A549 (cell line): ENCODE measurements around the gene SCO1. TPM values are rescaled to one million over a fixed set of nuclear protein-coding genes. Genes with fewer than 3 reads are reported as not detected.

Source experiments
- ATAC-seq, 2 experiments: fragments of 200-7000 bp in 1 of 2; fragments of >200 bp in 1 of 2; cut with Nextera tagmentation in 1 of 2; cut with Tn5 transposase in 1 of 2; 3 replicates each; pipeline versions ENCODE4 v1.8.0 to v1.9.1; 2018 to 2020; ENCODE audit warnings: mild to moderate bottlenecking in 1 of 2, moderate library complexity in 1 of 2
- CTCF ChIA-PET: fragments of 300-600 bp; sonication (Branson Sonifier 250); formaldehyde crosslinking; extraction: SDS; loops from one replicate; lab custom pipeline; 2021; ENCODE audit warnings: antibody characterized with exemption, inconsistent platforms; lab: Yijun Ruan, JAX
- POLR2A ChIA-PET: fragments of 350-600 bp; formaldehyde crosslinking; extraction: SDS; loops from one replicate; lab custom pipeline; 2021; ENCODE audit warnings: antibody characterized with exemption, inconsistent platforms; lab: Yijun Ruan, JAX
- DNase-seq, 2 experiments: peaks; one replicate each; pipeline versions ENCODE4 v3.0.0 to v3.0.0-alpha.2; 2011 to 2016; ENCODE audit warnings: low read depth in 1 of 2, low spot score in 1 of 2
- FAIRE-seq: peaks from 2 replicates; lab custom pipeline; 2011; peaks lifted over from hg19 to GRCh38; lab: Jason Lieb, UNC
- H3K27ac ChIP-seq, 2 experiments: fragments of >200 bp; sonication (Bioruptor Twin); formaldehyde crosslinking; 3 replicates each; pipeline ENCODE4 v1.5.1; 2016 to 2017
- H3K4me1 ChIP-seq: fragments of >200 bp; sonication (Bioruptor Twin); formaldehyde crosslinking; 3 replicates; pipeline ENCODE4 v1.6.1; 2016
- H3K4me2 ChIP-seq: fragments of >200 bp; sonication (Bioruptor Twin); formaldehyde crosslinking; 3 replicates; pipeline ENCODE4 v1.6.1; 2016
- H3K4me3 ChIP-seq: fragments of >200 bp; sonication (Bioruptor Twin); formaldehyde crosslinking; 3 replicates; pipeline ENCODE4 v1.5.1; 2016
- H3K9me3 ChIP-seq: fragments of >200 bp; sonication (Bioruptor Twin); formaldehyde crosslinking; 3 replicates; pipeline ENCODE4 v1.6.1; 2016
- CBX2 ChIP-seq: fragments of 200-600 bp; sonication (generic); IDR thresholded peaks from 2 replicates; pipeline ENCODE4 v1.6.1; 2016; ENCODE audit warnings: low read depth, mild to moderate bottlenecking, borderline replicate concordance
- CHD4 ChIP-seq: fragments of 200-600 bp; sonication (generic); IDR thresholded peaks from 2 replicates; pipeline ENCODE4 v1.6.1; 2016; ENCODE audit warnings: antibody characterized with exemption, mild to moderate bottlenecking, borderline replicate concordance
- EHMT2 ChIP-seq: fragments of 200-600 bp; sonication (generic); IDR thresholded peaks from 2 replicates; pipeline ENCODE4 v1.6.1; 2016; ENCODE audit warnings: antibody characterized with exemption, low read depth, mild to moderate bottlenecking, moderate library complexity
- ESRRA ChIP-seq: fragments of 150-350 bp; IDR thresholded peaks from 2 replicates; pipeline ENCODE4 v1.6.1; 2014; ENCODE audit warnings: mild to moderate bottlenecking, low read length, borderline replicate concordance
- FOSL2 ChIP-seq, 2 experiments: fragments of 450-650 bp in 1 of 2; fragments of >200 bp in 1 of 2; sonication (Bioruptor Twin) in 1 of 2; formaldehyde crosslinking; IDR thresholded peaks; 2 replicates each; pipeline versions ENCODE4 v1.5.0 to v1.6.1; 2016 to 2020; ENCODE audit warnings: mild to moderate bottlenecking in 1 of 2, moderate library complexity in 1 of 2
- GATA3 ChIP-seq: IDR thresholded peaks from 2 replicates; pipeline ENCODE4 v1.6.1; 2012; ENCODE audit warnings: borderline replicate concordance
- HOXA7 ChIP-seq: fragments of 250-450 bp; sonication (Bioruptor Pico); IDR thresholded peaks from 2 replicates; pipeline ENCODE4 v1.5.0; 2020; ENCODE audit warnings: mild to moderate bottlenecking, moderate library complexity
- HOXB13 ChIP-seq: fragments of 250-450 bp; sonication (Bioruptor Pico); IDR thresholded peaks from 2 replicates; pipeline ENCODE4 v1.5.0; 2020; ENCODE audit warnings: low read depth, mild to moderate bottlenecking, moderate library complexity
- HOXB5 ChIP-seq: fragments of 250-450 bp; sonication (Bioruptor Pico); IDR thresholded peaks from 2 replicates; pipeline ENCODE4 v1.5.0; 2020; ENCODE audit warnings: mild to moderate bottlenecking, moderate library complexity
- KDM5A ChIP-seq: fragments of 200-600 bp; sonication (generic); IDR thresholded peaks from 2 replicates; pipeline ENCODE4 v1.6.1; 2016; ENCODE audit warnings: antibody characterized with exemption, mild to moderate bottlenecking
- MAX ChIP-seq: IDR thresholded peaks from 2 replicates; pipeline ENCODE4 v1.6.1; 2012
- MAZ ChIP-seq: fragments of 150-350 bp; IDR thresholded peaks from 2 replicates; pipeline ENCODE4 v1.6.1; 2014; ENCODE audit warnings: antibody characterized with exemption, low read depth, low read length, borderline replicate concordance
- MYC ChIP-seq: IDR thresholded peaks from 2 replicates; pipeline ENCODE4 v1.6.1; 2012; ENCODE audit warnings: mild to moderate bottlenecking, inconsistent platforms, low read length, improper control_type of control experiment, borderline replicate concordance
- NR3C1 ChIP-seq: fragments of >200 bp; sonication (Bioruptor Twin); formaldehyde crosslinking; IDR thresholded peaks from 3 replicates; pipeline ENCODE4 v1.6.1; 2017
- PHF8 ChIP-seq: fragments of 200-600 bp; sonication (generic); IDR thresholded peaks from 2 replicates; pipeline ENCODE4 v1.6.1; 2016; ENCODE audit warnings: low read depth, mild to moderate bottlenecking, antibody characterized with exemption, moderate library complexity, borderline replicate concordance
- POLR2A ChIP-seq: IDR thresholded peaks from 2 replicates; pipeline ENCODE4 v1.6.1; 2012; ENCODE audit warnings: mild to moderate bottlenecking, low read length
- POLR2AphosphoS2 ChIP-seq: conservative IDR thresholded peaks from 2 replicates; pipeline ENCODE4 v1.6.1; 2012; ENCODE audit warnings: low read length, improper control_type of control experiment, inconsistent platforms
- RAD21 ChIP-seq, 2 experiments: fragments of >200 bp in 1 of 2; sonication (Bioruptor Twin) in 1 of 2; formaldehyde crosslinking in 1 of 2; IDR thresholded peaks in 1 of 2; conservative IDR thresholded peaks in 1 of 2; 2 replicates in 1 of 2; 3 replicates in 1 of 2; pipeline ENCODE4 v1.6.1; 2012 to 2018; ENCODE audit warnings: inconsistent platforms in 1 of 2
- RARB ChIP-seq: fragments of 250-450 bp; sonication (Bioruptor Pico); IDR thresholded peaks from 2 replicates; pipeline ENCODE4 v1.8.0; 2021; ENCODE audit warnings: mild to moderate bottlenecking, moderate library complexity
- TP53 ChIP-seq: fragments of 250-450 bp; sonication (Bioruptor Pico); IDR thresholded peaks from 2 replicates; pipeline ENCODE4 v1.5.0; 2021; ENCODE audit warnings: mild to moderate bottlenecking, moderate library complexity
- ZSCAN20 ChIP-seq: fragments of 250-450 bp; sonication (Bioruptor Pico); IDR thresholded peaks from 2 replicates; pipeline ENCODE4 v1.8.0; 2022; ENCODE audit warnings: mild to moderate bottlenecking, moderate library complexity
- WGBS: methylation state at CpG from one replicate; pipeline ENCODE4 v1.1.6; 2017; ENCODE audit errors: missing lambda C conversion rate; 5-methylcytosine and 5-hydroxymethylcytosine counted together
- polyA plus RNA-seq, 4 experiments: library from polyadenylated mRNA; depleted of rRNA in 3 of 4; stranded (reverse); fragments of >200 nt; fragmentation: RNase III in 1 of 4; extraction: RNeasy Plus Mini Kit Qiagen cat#74134 plus additional on column Dnase treatment in 1 of 4; gene quantifications; 2 replicates in 3 of 4; 3 replicates in 1 of 4; pipeline ENCODE4 v1.2.3, GENCODE V29; 2011 to 2017
- TF ChIP-seq, protein P1 (sequence below): fragments of 150-350 bp; IDR thresholded peaks from 2 replicates; pipeline ENCODE4 v1.6.1; 2014; ENCODE audit warnings: low read depth, mild to moderate bottlenecking, low read length

The SCO1 gene
- polyA plus RNA-seq, 2 of the 4 experiments (the other 2 are of a cell fraction): 52.2 to 55.8 TPM

- Histone ChIP-seq H3K4me2 (no peak overlapping the region), H3K9me3 (no peaks in the 10 kb centered on the region), H3K27ac (no peak overlapping the region), H3K4me3 (no peak overlapping the region), H3K4me1 (peaks cover 8% of the 10 kb centered on the region)
- ChIA-PET CTCF (interaction anchor here (2.5 kb wide), 1 partner anchor 9 kb away, joined by 9 read pairs; no protein-coding TSS in a partner anchor), POLR2A (no interaction called here)
- DNase-seq (no peak), ATAC-seq (no peak), FAIRE-seq (no peak)
- TF ChIP-seq, protein P1, sequence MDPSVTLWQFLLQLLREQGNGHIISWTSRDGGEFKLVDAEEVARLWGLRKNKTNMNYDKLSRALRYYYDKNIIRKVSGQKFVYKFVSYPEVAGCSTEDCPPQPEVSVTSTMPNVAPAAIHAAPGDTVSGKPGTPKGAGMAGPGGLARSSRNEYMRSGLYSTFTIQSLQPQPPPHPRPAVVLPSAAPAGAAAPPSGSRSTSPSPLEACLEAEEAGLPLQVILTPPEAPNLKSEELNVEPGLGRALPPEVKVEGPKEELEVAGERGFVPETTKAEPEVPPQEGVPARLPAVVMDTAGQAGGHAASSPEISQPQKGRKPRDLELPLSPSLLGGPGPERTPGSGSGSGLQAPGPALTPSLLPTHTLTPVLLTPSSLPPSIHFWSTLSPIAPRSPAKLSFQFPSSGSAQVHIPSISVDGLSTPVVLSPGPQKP: no peak
- no peak for TF ChIP-seq PHF8
- TF ChIP-seq POLR2A: no peak
- no peak for TF ChIP-seq NR3C1
- TF ChIP-seq TP53 (CRISPR knock-in tag): no peak
- TF ChIP-seq CHD4: no peak
- TF ChIP-seq RARB (CRISPR knock-in tag): no peak
- no peak for TF ChIP-seq MYC
- no peak for TF ChIP-seq HOXB5 (CRISPR knock-in tag)
- TF ChIP-seq FOSL2 (IDR thresholded peaks at IDR 0.05): no peak
- TF ChIP-seq FOSL2 (CRISPR knock-in tag; IDR thresholded peaks at IDR 0.05): no peak
- no peak for TF ChIP-seq POLR2AphosphoS2
- no peak for TF ChIP-seq ESRRA
- WGBS: 93% methylated on average over 10 of the region's 10 CpGs
These were observed 31.1 kb upstream of the SCO1 start for GRCh38 chr17:10728331-10728892.

DNA sequence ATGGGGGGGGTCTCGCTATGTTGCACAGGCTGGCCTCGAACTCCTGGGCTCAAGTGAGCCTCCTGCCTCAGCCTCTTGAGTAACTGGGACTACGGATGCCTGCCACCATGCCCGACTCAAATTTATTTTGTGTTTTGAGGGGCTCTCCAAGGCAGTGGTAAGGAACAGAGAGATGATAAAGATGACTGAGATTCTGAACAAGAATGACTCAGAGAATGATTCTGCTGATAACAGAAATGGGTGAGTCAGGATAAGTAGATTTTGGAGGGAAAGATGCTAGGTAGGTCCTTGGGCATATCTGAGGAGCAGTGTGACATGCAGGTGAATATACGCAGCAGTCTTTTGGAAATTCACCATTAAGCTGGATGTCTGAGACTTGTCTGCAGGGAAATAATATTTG lies 29.9 kb upstream of the SCO1 start:
- Histone ChIP-seq H3K4me3 (no peak overlapping the region), H3K27ac (no peak overlapping the region), H3K9me3 (no peaks in the 10 kb centered on the region), H3K4me1 (peaks cover 8% of the 10 kb centered on the region), H3K4me2 (no peak overlapping the region)
- 79% methylated on average over 5 of the region's 5 CpGs for WGBS
- TF ChIP-seq RAD21 (conservative IDR thresholded peaks at IDR 0.05 in 1 of 2, IDR thresholded peaks at IDR 0.05 in 1 of 2) (no peak), GATA3 (peak; percentile 27; the same call in 1 of the 2 replicates), FOSL2 (IDR thresholded peaks at IDR 0.05) (no peak), FOSL2 (CRISPR knock-in tag; IDR thresholded peaks at IDR 0.05) (peak; percentile 31; the same call in 1 of the 2 replicates)
- ChIA-PET CTCF (interaction anchor here (0.6 to 2.5 kb wide), 4 partner anchors 10 to 404 kb away, joined by 3 to 9 read pairs (median 3); no protein-coding TSS in a partner anchor), POLR2A (no interaction called here)
- ATAC-seq (peak in 1 of 2 experiments; percentile 30; a peak in 1 of 6 replicates), FAIRE-seq (no peak), DNase-seq (no peak)

DNA sequence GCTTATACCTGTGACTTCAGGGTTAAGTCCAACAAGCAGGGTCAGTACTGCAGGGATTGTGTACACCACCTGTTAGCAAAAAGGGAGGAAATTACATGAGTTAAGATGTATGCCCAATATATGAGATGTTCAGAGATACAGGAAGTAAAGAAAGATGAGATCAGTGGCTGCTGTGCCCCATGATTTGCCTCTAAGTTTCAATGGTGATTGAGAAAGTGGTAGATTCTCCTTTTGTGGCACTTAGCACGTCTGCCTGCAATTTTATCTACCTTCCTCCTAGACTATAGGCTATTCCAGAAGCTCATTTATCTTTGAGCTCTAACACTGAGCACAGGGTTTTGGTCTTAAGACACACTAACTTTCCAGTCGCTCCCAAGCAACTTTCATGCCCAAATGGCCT lies 28.9 kb upstream of the SCO1 start:
- CTCF ChIA-PET: interaction anchor here (0.8 to 2.5 kb wide), 5 partner anchors 11 to 398 kb away, joined by 3 to 9 read pairs (median 3); no protein-coding TSS in a partner anchor
- no peak for TF ChIP-seq ESRRA
- no peak for TF ChIP-seq POLR2A
- TF ChIP-seq FOSL2 (IDR thresholded peaks at IDR 0.05): no peak
- TF ChIP-seq FOSL2 (CRISPR knock-in tag; IDR thresholded peaks at IDR 0.05): no peak
- TF ChIP-seq HOXB13 (CRISPR knock-in tag): no peak
- TF ChIP-seq ZSCAN20 (CRISPR knock-in tag): no peak
- no peak for TF ChIP-seq MAX
- no peak for TF ChIP-seq CBX2
- TF ChIP-seq EHMT2: no peak
- TF ChIP-seq MAZ: no peak
- no peak for TF ChIP-seq GATA3
- TF ChIP-seq HOXA7 (CRISPR knock-in tag): no peak
- no peak for TF ChIP-seq KDM5A
- TF ChIP-seq, all 56 proteins: peak for 0

More for the DNA sequence above, 28.9 kb upstream of the SCO1 start:
- no peak overlapping the region for H3K4me3 ChIP-seq
- FAIRE-seq: no peak
- no peaks in the 10 kb centered on the region for H3K9me3 ChIP-seq
- no peak for ATAC-seq
- H3K27ac ChIP-seq: no peak overlapping the region
- DNase-seq: no peak
- H3K4me2 ChIP-seq: no peak overlapping the region
- peaks cover 7% of the 10 kb centered on the region for H3K4me1 ChIP-seq
- WGBS: 76% methylated on average over 2 of the region's 2 CpGs
- POLR2A ChIA-PET: interaction anchor here (1.1 kb wide), 1 partner anchor 1271 kb away, joined by 3 read pairs; the partner anchor contains the start of gene ZNF18
